BJ (cell line): ENCODE measurements around the gene CDC34. TPM values are rescaled to one million over a fixed set of nuclear protein-coding genes. Genes with fewer than 3 reads are reported as not detected.

Source experiments
- CTCF ChIA-PET: fragments of 350-600 bp; formaldehyde crosslinking; extraction: SDS; loops from one replicate; lab custom pipeline; 2021; ENCODE audit warnings: antibody characterized with exemption, inconsistent platforms; lab: Yijun Ruan, JAX
- POLR2A ChIA-PET: fragments of 300-600 bp; sonication (Branson Sonifier 250); formaldehyde crosslinking; extraction: SDS; loops from one replicate; lab custom pipeline; 2021; ENCODE audit warnings: antibody characterized with exemption; lab: Charles Lee
- DNase-seq: peaks from one replicate; pipeline ENCODE4 v3.0.0-alpha.2; 2011; ENCODE audit warnings: low read depth
- H3K27me3 ChIP-seq: 2 replicates; pipeline ENCODE4 v1.6.0; 2011; ENCODE audit warnings: low read length; ENCODE audit not compliant: control insufficient read depth, insufficient read depth
- H3K36me3 ChIP-seq: 2 replicates; pipeline ENCODE4 v1.5.1; 2011; ENCODE audit warnings: low read length; ENCODE audit not compliant: control insufficient read depth, insufficient read depth
- H3K4me3 ChIP-seq: 2 replicates; pipeline ENCODE4 v1.5.1; 2011; ENCODE audit warnings: low read depth, mild to moderate bottlenecking, control low read depth, low read length
- polyA plus RNA-seq: library from polyadenylated mRNA; depleted of rRNA; stranded (reverse); fragments of >200 nt; gene quantifications from 2 replicates; pipeline ENCODE4 v1.2.3, GENCODE V29; 2011
- TF ChIP-seq, protein P1 (sequence below): IDR thresholded peaks from 2 replicates; pipeline ENCODE4 v1.5.1; 2011; ENCODE audit warnings: low read depth, mild to moderate bottlenecking, control low read depth, inconsistent platforms, low read length, moderate library complexity; ENCODE audit not compliant: insufficient read depth

CDC34 gene
- polyA plus RNA-seq, 1 experiment, result 75.2 TPM

- CTCF ChIA-PET, result interaction anchor here (0.7 to 3.2 kb wide), 14 partner anchors 11 to 167 kb away, joined by 3 to 34 read pairs (median 4); partner anchors contain the start of gene CDC34
- Histone ChIP-seq H3K27me3 (no peaks in the 10 kb centered on the region), H3K4me3 (no peak overlapping the region), H3K36me3 (peaks cover 6% of the 10 kb centered on the region; the same call in 1 of the 2 replicates)
- TF ChIP-seq, protein P1, sequence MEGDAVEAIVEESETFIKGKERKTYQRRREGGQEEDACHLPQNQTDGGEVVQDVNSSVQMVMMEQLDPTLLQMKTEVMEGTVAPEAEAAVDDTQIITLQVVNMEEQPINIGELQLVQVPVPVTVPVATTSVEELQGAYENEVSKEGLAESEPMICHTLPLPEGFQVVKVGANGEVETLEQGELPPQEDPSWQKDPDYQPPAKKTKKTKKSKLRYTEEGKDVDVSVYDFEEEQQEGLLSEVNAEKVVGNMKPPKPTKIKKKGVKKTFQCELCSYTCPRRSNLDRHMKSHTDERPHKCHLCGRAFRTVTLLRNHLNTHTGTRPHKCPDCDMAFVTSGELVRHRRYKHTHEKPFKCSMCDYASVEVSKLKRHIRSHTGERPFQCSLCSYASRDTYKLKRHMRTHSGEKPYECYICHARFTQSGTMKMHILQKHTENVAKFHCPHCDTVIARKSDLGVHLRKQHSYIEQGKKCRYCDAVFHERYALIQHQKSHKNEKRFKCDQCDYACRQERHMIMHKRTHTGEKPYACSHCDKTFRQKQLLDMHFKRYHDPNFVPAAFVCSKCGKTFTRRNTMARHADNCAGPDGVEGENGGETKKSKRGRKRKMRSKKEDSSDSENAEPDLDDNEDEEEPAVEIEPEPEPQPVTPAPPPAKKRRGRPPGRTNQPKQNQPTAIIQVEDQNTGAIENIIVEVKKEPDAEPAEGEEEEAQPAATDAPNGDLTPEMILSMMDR, result peak; percentile 98
- DNase-seq, result no peak
- POLR2A ChIA-PET, result no interaction called here
Observed at GRCh38 chr19:510606-511100, 20.9 kb upstream of the CDC34 start.

GRCh38 chr19:511101-511851 is 20.3 kb upstream of the CDC34 start:
- POLR2A ChIA-PET, result no interaction called here

DNA sequence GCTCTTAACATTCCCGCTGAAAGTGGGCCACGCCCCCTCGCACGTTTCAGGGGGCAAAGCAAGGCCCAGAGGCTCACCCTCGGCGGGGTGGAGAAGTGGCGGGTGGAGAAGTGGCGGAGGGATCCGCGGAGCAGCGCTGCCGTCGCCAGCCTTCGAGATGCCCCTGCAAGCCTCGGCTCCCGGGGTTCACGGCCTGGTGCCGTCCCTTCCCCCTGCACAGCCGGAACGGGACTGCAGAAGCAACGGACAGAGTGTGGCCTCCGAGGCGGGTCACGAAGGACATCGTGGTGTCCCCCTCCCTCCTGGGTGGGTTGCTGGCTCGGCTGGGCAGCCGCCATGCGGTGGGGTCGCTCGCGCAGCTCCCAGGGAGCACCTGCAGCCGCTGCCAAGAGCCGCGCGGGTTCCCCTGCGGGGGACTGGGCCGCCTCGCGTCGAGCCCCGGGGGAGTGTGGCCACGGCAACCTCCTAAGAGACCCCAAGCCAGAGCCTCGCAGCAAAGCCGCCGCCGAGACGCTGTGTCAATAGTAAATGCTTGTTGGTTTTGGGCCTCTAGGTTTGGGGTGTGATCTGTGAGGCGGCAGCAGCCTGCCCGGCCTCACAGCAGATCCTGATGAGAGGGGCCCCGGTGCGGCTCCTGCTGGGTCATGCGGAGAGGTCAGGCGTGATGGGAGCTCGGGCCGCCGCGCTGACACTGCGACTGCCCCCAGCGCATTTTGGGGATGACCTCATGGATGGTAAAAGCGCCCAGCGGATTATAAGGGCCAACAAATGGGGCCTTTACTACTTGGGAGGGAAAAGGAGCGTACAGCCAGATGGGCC is 18.8 kb upstream of the CDC34 start:
- H3K36me3 ChIP-seq, result peaks cover 6% of the 10 kb centered on the region; the same call in 1 of the 2 replicates
- H3K27me3 ChIP-seq, result no peaks in the 10 kb centered on the region
- no peak overlapping the region for H3K4me3 ChIP-seq
- TF ChIP-seq, protein P1, result no peak
- no peak for DNase-seq
- POLR2A ChIA-PET, result no interaction called here
- CTCF ChIA-PET, result interaction anchor here (0.6 to 1.0 kb wide), 2 partner anchors 20 to 129 kb away, joined by 3 to 4 read pairs; no protein-coding TSS in a partner anchor

More at GRCh38 chr19:511101-511851, 20.3 kb upstream of the CDC34 start:
- CTCF ChIA-PET, result interaction anchor here (0.7 to 3.2 kb wide), 14 partner anchors 10 to 168 kb away, joined by 3 to 34 read pairs (median 4); partner anchors contain the start of gene CDC34
- TF ChIP-seq, protein P1, result no peak
- no peak for DNase-seq
- H3K27me3 ChIP-seq, result no peaks in the 10 kb centered on the region
- H3K36me3 ChIP-seq, result peaks cover 6% of the 10 kb centered on the region; the same call in 1 of the 2 replicates
- no peak overlapping the region for H3K4me3 ChIP-seq

DNA sequence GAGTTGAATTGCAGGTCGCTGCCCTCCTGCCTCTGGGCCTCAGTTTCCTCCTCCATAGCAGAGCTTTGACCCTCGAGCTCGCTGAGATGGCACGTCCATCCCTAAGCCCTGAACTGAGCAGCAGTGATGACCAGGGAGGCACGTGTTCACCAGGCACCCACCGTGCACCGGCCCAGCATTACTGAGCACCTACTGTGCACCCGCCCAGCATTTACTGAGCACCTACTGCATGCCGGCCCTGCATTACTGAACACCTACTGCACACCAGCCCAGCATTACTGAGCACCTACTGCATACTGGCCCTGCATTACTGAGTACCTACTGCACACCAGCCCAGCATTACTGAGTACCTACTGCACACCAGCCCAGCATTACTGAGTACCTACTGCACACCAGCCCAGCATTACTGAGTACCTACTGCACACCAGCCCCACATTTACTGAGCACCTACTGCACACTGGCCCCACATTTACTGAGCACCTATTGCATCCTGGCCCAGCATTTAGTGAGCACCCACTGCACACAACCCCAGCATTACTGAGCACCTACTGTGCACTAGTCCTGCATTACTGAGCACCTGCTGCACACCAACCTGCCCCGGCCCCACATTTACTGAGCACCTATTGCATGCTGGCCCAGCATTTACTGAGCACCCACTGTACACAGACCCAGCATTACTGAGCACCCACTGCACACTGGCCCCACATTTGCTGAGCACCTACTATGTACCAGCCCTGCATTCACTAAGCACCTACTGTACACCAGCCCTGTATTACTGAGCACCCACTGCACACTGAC is 18.0 kb upstream of the CDC34 start:
- POLR2A ChIA-PET, result no interaction called here
- TF ChIP-seq, protein P1, result no peak
- H3K36me3 ChIP-seq, result peaks cover 6% of the 10 kb centered on the region; the same call in 1 of the 2 replicates
- CTCF ChIA-PET, result interaction anchor here (1.0 kb wide), 1 partner anchor 19 kb away, joined by 3 read pairs; no protein-coding TSS in a partner anchor
- DNase-seq, result no peak
- no peaks in the 10 kb centered on the region for H3K27me3 ChIP-seq
- H3K4me3 ChIP-seq, result no peak overlapping the region
